Activated gamma-delta T cell treated with anti-CD3 and anti-CD28 coated beads, Interleukin-2, amount 50 U/mL, for 16 hours (primary cell): Measurements from ENCODE around the gene EDN3.
"Not testable (repeated sequence)": the region's sequence is repeated elsewhere in the genome, so short reads cannot be mapped to it uniquely, and the experiment has no call there.

Source experiments
- DNase-seq: peaks from one replicate; pipeline ENCODE4 v3.0.0-alpha.2; 2020; ENCODE audit warnings: low read depth

EDN3 gene

GRCh38 chr20:59336540-59336939, 36.1 kb downstream of the EDN3 start:
- no peak for DNase-seq

GRCh38 chr20:59338444-59338843, 38.0 kb downstream of the EDN3 start:
- DNase-seq, result not testable (repeated sequence)

- no peak for DNase-seq
These were observed 39.9 kb downstream of the EDN3 start for GRCh38 chr20:59340201-59340885.

GRCh38 chr20:59341285-59342022, 41.0 kb downstream of the EDN3 start:
- DNase-seq, result not testable (repeated sequence)

GRCh38 chr20:59342023-59342957, 41.9 kb downstream of the EDN3 start:
- no peak for DNase-seq

GRCh38 chr20:59346061-59346460, 45.6 kb downstream of the EDN3 start:
- no peak for DNase-seq

- DNase-seq, result no peak
These were observed 48.9 kb downstream of the EDN3 start for GRCh38 chr20:59349277-59349676.

- no peak for DNase-seq
These were observed 50.1 kb downstream of the EDN3 start for GRCh38 chr20:59350330-59351156.

- no peak for DNase-seq
These were observed 51.0 kb downstream of the EDN3 start for GRCh38 chr20:59351157-59352040.

- DNase-seq, result no peak
These were observed 52.1 kb downstream of the EDN3 start for GRCh38 chr20:59352541-59352940.

GRCh38 chr20:59352990-59353389, 52.6 kb downstream of the EDN3 start:
- no peak for DNase-seq

- no peak for DNase-seq
These were observed 54.0 kb downstream of the EDN3 start for GRCh38 chr20:59354460-59354859.

- DNase-seq, result no peak
These were observed 54.8 kb downstream of the EDN3 start for GRCh38 chr20:59355242-59355641.

- DNase-seq, result no peak
These were observed 56.3 kb downstream of the EDN3 start for GRCh38 chr20:59356662-59357165.

GRCh38 chr20:59358793-59359192, 58.4 kb downstream of the EDN3 start:
- not testable (repeated sequence) for DNase-seq

- DNase-seq, result no peak
These were observed 59.7 kb downstream of the EDN3 start for GRCh38 chr20:59359906-59360725.

- DNase-seq, result no peak
These were observed 60.5 kb downstream of the EDN3 start for GRCh38 chr20:59360934-59361333.

GRCh38 chr20:59361411-59361810, 61.0 kb downstream of the EDN3 start:
- DNase-seq, result no peak

GRCh38 chr20:59363101-59363500, 62.7 kb downstream of the EDN3 start:
- no peak for DNase-seq

- no peak for DNase-seq
These were observed 64.2 kb downstream of the EDN3 start for GRCh38 chr20:59364611-59365010.
